ENCODE data around the gene GPC5. TPM values are rescaled to one million over a fixed set of nuclear protein-coding genes. Genes with fewer than 3 reads are reported as not detected.

GPC5 gene
- total and polyA plus RNA-seq, 2 experiments from 2014 or later = 0.32 TPM; not detected in 1

GRCh38 chr13:92913840-92914239 lies 1515.4 kb downstream of the GPC5 start:
- WGBS, 2 experiments (ENCODE audit: low coverage in 1 of 2, low lambda C conversion rate in 2 of 2, missing lambda C conversion rate in 2 of 2) = 6 to 10% methylated on average over 1 of the region's 1 CpG

More at GRCh38 chr13:92913840-92914239, 1515.4 kb downstream of the GPC5 start:
- Histone ChIP-seq H3K4me2 (ENCODE audit: unreplicated experiment) (no peak overlapping the region), H4K20me1 (ENCODE audit: insufficient read depth) (no peaks in the 10 kb centered on the region), H3K9me3 (ENCODE audit: low read depth) (no peaks in the 10 kb centered on the region), H3K9ac (no peak overlapping the region), H3K79me2 (ENCODE audit: insufficient read depth) (no peaks in the 10 kb centered on the region), H3K4me3 (no peak overlapping the region), H3F3A (ENCODE audit: insufficient read depth) (no peaks in the 10 kb centered on the region), H2AFZ (no peak overlapping the region), H3K9me2 (ENCODE audit: insufficient read depth) (no peaks in the 10 kb centered on the region), H3K4me1 (ENCODE audit: insufficient read depth) (no peaks in the 10 kb centered on the region), H3K27ac (no peak overlapping the region), H3K36me3 (ENCODE audit: low read depth) (no peaks in the 10 kb centered on the region), H3K27me3 (replicated peaks; ENCODE audit: insufficient read depth) (peaks cover 8% of the 10 kb centered on the region; the same call in 1 of the 2 replicates)
- no peak for DNase-seq
- in situ Hi-C loops (cut with MboI) = no loop called here
- TF ChIP-seq EZH2 (IDR thresholded peaks at IDR 0.05; ENCODE audit: insufficient read depth, poor library complexity, severe bottlenecking) (no peak), EZH2phosphoT487 (IDR thresholded peaks at IDR 0.05; ENCODE audit: insufficient read depth, low read depth) (no peak)

MicroRNAs encoded within 50 kb of the gene (microRNA counts, 767-probe panel; counts per million panel counts)
- microRNA hsa-miR-18a-5p (447 counts per million, percentile 86 among the panel's probes with 10 or more counts), microRNA hsa-miR-19a-3p (447 counts per million, percentile 86 among the panel's probes with 10 or more counts), microRNA hsa-miR-19b-3p (447 counts per million, percentile 86 among the panel's probes with 10 or more counts), microRNA hsa-miR-20a-5p+hsa-miR-20b-5p (5,162 counts per million, percentile 90 among the panel's probes with 10 or more counts), microRNA hsa-miR-92a-3p (5,625 counts per million, percentile 91 among the panel's probes with 10 or more counts)

Small RNA genes lying within 50 kb of the gene (microRNA-seq; reads per million reads assigned to microRNA genes)
- not detected for gene MIR548AS (ENCODE audit: borderline number of aligned reads)

Small RNA genes lying within 50 kb of the gene (small RNA-seq; reads per million reads assigned to genes)
- not detected for gene AL356737.1 (ENCODE audit: low read depth, low replicate concordance)
- gene FABP5P4 (ENCODE audit: low read depth, low replicate concordance) = not detected
- gene MIR548AS (ENCODE audit: low read depth, low replicate concordance) = not detected
- gene RNU4ATAC3P (ENCODE audit: low read depth, low replicate concordance) = not detected

Other genes starting within 250 kb of the GPC5 start
- 0.43 and 2.5 TPM in 2 replicates for gene MIR17HG, start 50.9 kb upstream of the GPC5 start, total RNA-seq (2014; rRNA removed; shearing (Covaris generic))
- gene MIR17HG, start 50.9 kb upstream of the GPC5 start, polyA plus RNA-seq (2016; fragmentation: Nextera tagmentation; extraction: Ambion mirVana) = 0.20 and 0.27 TPM in 2 replicates

All from GM23248 (cell line).